ENCODE data around the gene EN2.

GRCh38 chr7:155424301-155425010, 33.5 kb upstream of the EN2 start:
- no peak for TF ChIP-seq POLR2A (IDR thresholded peaks at IDR 0.05)
- TF ChIP-seq CTCF (IDR thresholded peaks at IDR 0.05 in 8 of 11, conservative IDR thresholded peaks at IDR 0.05 in 3 of 11): no peak
- TF ChIP-seq POLR2AphosphoS5 (IDR thresholded peaks at IDR 0.05): no peak

Data from spleen (tissue), 7 donors.